Endodermal cell (in vitro differentiated cells): ENCODE results near the gene PRDM10. TPM values are rescaled to one million over a fixed set of nuclear protein-coding genes. Genes with fewer than 3 reads are reported as not detected.

ENCODE experiments used
- DNase-seq: peaks from one replicate; pipeline ENCODE4 v3.0.0-alpha.2; 2017
- H3K27ac ChIP-seq: 2 replicates; pipeline ENCODE4 v1.5.1; 2013; ENCODE audit warnings: mild to moderate bottlenecking, low read depth, low read length, moderate library complexity
- H3K27me3 ChIP-seq: 2 replicates; pipeline ENCODE4 v1.6.1; 2013; ENCODE audit warnings: mild to moderate bottlenecking, low read length, moderate library complexity; ENCODE audit not compliant: insufficient read depth, control insufficient read depth, poor library complexity, severe bottlenecking
- H3K36me3 ChIP-seq: 2 replicates; pipeline ENCODE4 v1.7.0; 2013; ENCODE audit warnings: mild to moderate bottlenecking, low read length, moderate library complexity; ENCODE audit not compliant: control insufficient read depth, insufficient read depth
- H3K4me1 ChIP-seq: one replicate; pipeline ENCODE4 v1.7.0; 2013; ENCODE audit warnings: low read length; ENCODE audit not compliant: control insufficient read depth, insufficient read depth
- H3K4me3 ChIP-seq: 2 replicates; pipeline ENCODE4 v1.5.1; 2013; ENCODE audit warnings: mild to moderate bottlenecking, low read length, moderate library complexity
- H3K9ac ChIP-seq: 2 replicates; pipeline ENCODE4 v1.6.1; 2013; ENCODE audit warnings: mild to moderate bottlenecking, low read length, moderate library complexity; ENCODE audit not compliant: poor library complexity, severe bottlenecking; ENCODE audit errors: extremely low read depth
- H3K9me3 ChIP-seq: 2 replicates; pipeline ENCODE4 v1.6.1; 2013; ENCODE audit warnings: mild to moderate bottlenecking, low read length, moderate library complexity; ENCODE audit not compliant: control insufficient read depth
- H3K27ac Mint-ChIP-seq: 2 replicates; pipeline ENCODE4 v1.8.0; 2020; ENCODE audit warnings: mixed read lengths
- H3K27me3 Mint-ChIP-seq: 2 replicates; pipeline ENCODE4 v1.8.0; 2021; ENCODE audit warnings: mild to moderate bottlenecking, mixed read lengths; ENCODE audit not compliant: insufficient read depth
- H3K36me3 Mint-ChIP-seq: 2 replicates; pipeline ENCODE4 v1.8.0; 2020; ENCODE audit warnings: low read depth, mixed read lengths
- H3K4me1 Mint-ChIP-seq: 2 replicates; pipeline ENCODE4 v1.8.0; 2020; ENCODE audit warnings: mixed read lengths
- H3K4me3 Mint-ChIP-seq: 2 replicates; pipeline ENCODE4 v1.8.0; 2020; ENCODE audit warnings: mild to moderate bottlenecking, moderate library complexity, mixed read lengths
- H3K9me3 Mint-ChIP-seq: 2 replicates; pipeline ENCODE4 v1.8.0; 2020; ENCODE audit warnings: mild to moderate bottlenecking, mixed read lengths
- CTCF ChIP-seq: fragments of 200-600 bp; sonication (generic); conservative IDR thresholded peaks from 2 replicates; pipeline ENCODE4 v1.5.0; 2021; ENCODE audit warnings: antibody characterized with exemption, mild to moderate bottlenecking
- WGBS, 2 experiments: methylation state at CpG; one replicate each; pipeline versions ENCODE4 v1.1.5 to v1.1.7; 2013; ENCODE audit warnings: missing lambda C conversion rate in 2 of 2, mixed read lengths in 1 of 2; ENCODE audit not compliant: insufficient coverage in 1 of 2, insufficient read length in 1 of 2; 5-methylcytosine and 5-hydroxymethylcytosine counted together
- total RNA-seq, 2 donors: library from RNA; stranded (reverse); fragmentation: NEBNext Ultra II Directional in 1 of 2; extraction: Animal tissue kit (Norgen Biotek cat#: 25700) in 1 of 2; gene quantifications; 2 replicates in 1 of 2; 3 replicates in 1 of 2; pipeline ENCODE4 v1.2.1, GENCODE V29; 2021

PRDM10 gene
- total RNA-seq, 2 donors from 2014 or later = 15.9 to 16.4 TPM

- H3K27ac Mint-ChIP-seq = no peak overlapping the region
- no peaks in the 10 kb centered on the region for H3K36me3 Mint-ChIP-seq
- DNase-seq = no peak
- H3K27me3 Mint-ChIP-seq = peaks cover 6% of the 10 kb centered on the region
- Histone ChIP-seq H3K27ac (no peak overlapping the region), H3K4me1 (no peaks in the 10 kb centered on the region), H3K36me3 (no peaks in the 10 kb centered on the region), H3K9me3 (no peaks in the 10 kb centered on the region), H3K27me3 (no peaks in the 10 kb centered on the region), H3K4me3 (no peak overlapping the region), H3K9ac (no peak overlapping the region)
- H3K9me3 Mint-ChIP-seq = peaks cover 10% of the 10 kb centered on the region
- H3K4me3 Mint-ChIP-seq = no peak overlapping the region
- peaks cover 5% of the 10 kb centered on the region for H3K4me1 Mint-ChIP-seq
- TF ChIP-seq CTCF = no peak
These were observed 5.7 kb upstream of the PRDM10 start for GRCh38 chr11:130008326-130008725.

GRCh38 chr11:130006929-130007328 is 4.3 kb upstream of the PRDM10 start:
- H3K27ac ChIP-seq = no peak overlapping the region

GRCh38 chr11:130003717-130004001 is 1.0 kb upstream of the PRDM10 start:
- H3K9ac ChIP-seq = peak overlapping the region; percentile 96
- 0 to 13% methylated on average over 1 to 8 of the region's 8 CpGs for WGBS, 2 experiments

More at GRCh38 chr11:130006929-130007328, 4.3 kb upstream of the PRDM10 start:
- TF ChIP-seq CTCF = no peak
- no peak for DNase-seq
- Histone ChIP-seq H3K9ac (no peak overlapping the region), H3K4me3 (no peak overlapping the region), H3K36me3 (no peaks in the 10 kb centered on the region), H3K4me1 (no peaks in the 10 kb centered on the region), H3K9me3 (no peaks in the 10 kb centered on the region), H3K27me3 (no peaks in the 10 kb centered on the region)
- H3K36me3 Mint-ChIP-seq = no peaks in the 10 kb centered on the region
- peaks cover 10% of the 10 kb centered on the region for H3K9me3 Mint-ChIP-seq
- H3K27me3 Mint-ChIP-seq = peaks cover 6% of the 10 kb centered on the region
- peaks cover 5% of the 10 kb centered on the region for H3K4me1 Mint-ChIP-seq
- H3K4me3 Mint-ChIP-seq = no peak overlapping the region
- no peak overlapping the region for H3K27ac Mint-ChIP-seq
- WGBS, 2 experiments = 84 to 95% methylated on average over 3 of the region's 3 CpGs

More at GRCh38 chr11:130003717-130004001, 1.0 kb upstream of the PRDM10 start:
- Histone ChIP-seq H3K27me3 (no peaks in the 10 kb centered on the region), H3K9me3 (peaks cover 9% of the 10 kb centered on the region), H3K4me3 (peak overlapping the region; percentile 81), H3K27ac (peak overlapping the region; percentile 100), H3K4me1 (peaks cover 3% of the 10 kb centered on the region), H3K36me3 (no peaks in the 10 kb centered on the region)
- Mint-ChIP-seq H3K27ac (peak overlapping the region; percentile 98), H3K4me3 (peak overlapping the region; percentile 76), H3K36me3 (peaks cover 6% of the 10 kb centered on the region), H3K4me1 (peaks cover 10% of the 10 kb centered on the region), H3K27me3 (peaks cover 4% of the 10 kb centered on the region), H3K9me3 (peaks cover 10% of the 10 kb centered on the region)
- no peak for DNase-seq
- TF ChIP-seq CTCF = no peak
